A673 (cell line): Measurements from ENCODE around the gene CMYA5.

Experiments used
- CTCF ChIP-seq: fragments of 300-800, 200-600 bp; sonication (generic); conservative IDR thresholded peaks from 2 replicates; pipeline ENCODE4 v1.5.1; 2017; ENCODE audit warnings: low read depth, mild to moderate bottlenecking, antibody characterized with exemption, low read length, moderate library complexity, mixed read lengths
- EZH2 ChIP-seq: fragments of 200-600 bp; sonication (generic); IDR thresholded peaks from 2 replicates; pipeline ENCODE4 v1.6.1; 2017; ENCODE audit warnings: borderline replicate concordance, low read depth, mild to moderate bottlenecking, mixed read lengths, antibody characterized with exemption, low read length; ENCODE audit not compliant: poor library complexity, severe bottlenecking

DNA sequence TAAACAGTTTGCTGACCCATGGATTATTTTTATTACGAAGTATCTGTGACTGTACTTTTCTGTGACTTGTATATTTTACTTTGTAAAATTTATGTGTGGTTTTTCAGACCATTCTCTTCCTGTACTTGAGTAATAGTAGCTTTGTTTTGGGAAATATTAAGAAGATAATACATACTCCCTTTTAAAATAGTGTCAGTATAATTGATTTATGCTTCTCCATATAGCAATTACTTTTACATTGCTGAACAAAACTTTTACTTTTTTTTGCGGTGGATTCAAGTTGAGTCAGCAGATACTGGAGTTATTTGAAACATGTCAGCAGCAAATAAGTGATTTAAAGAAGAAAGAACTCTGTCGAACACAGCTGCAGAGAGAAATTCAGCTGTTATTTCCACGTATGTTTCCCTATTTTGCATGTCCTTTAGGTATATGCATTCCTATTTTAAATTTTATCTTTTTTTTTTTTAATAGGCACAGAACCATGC is 49.0 kb upstream of the CMYA5 start:
- no peak for TF ChIP-seq CTCF
- TF ChIP-seq EZH2, result no peak
